HCT116 (cell line): ENCODE results near the gene UMPS. TPM values are rescaled to one million over a fixed set of nuclear protein-coding genes. Genes with fewer than 3 reads are reported as not detected.

Experiments used
- ATAC-seq: fragments of 200-7000 bp; cut with Tn5 transposase; 2 replicates; pipeline ENCODE4 v1.9.1; 2020; ENCODE audit warnings: mild to moderate bottlenecking, moderate library complexity
- BruUV-seq: library from RNA; stranded (reverse); fragments of 400-500 nt; replicated peaks from 2 replicates; lab custom pipeline; 2021; lab: Mats Ljungman, UMichigan
- CTCF ChIA-PET: fragments of 300-600 bp; sonication (Branson Sonifier 250); formaldehyde crosslinking; loops from one replicate; lab custom pipeline; 2021; ENCODE audit warnings: antibody characterized with exemption; lab: Charles Lee
- POLR2A ChIA-PET: fragments of 300-600, 350-600 bp; sonication (Branson Sonifier 250); formaldehyde crosslinking; loops from one replicate; lab custom pipeline; 2021; ENCODE audit warnings: antibody characterized with exemption; lab: Charles Lee
- RAD21 ChIA-PET, 2 experiments: fragments of 300-600 bp; sonication (Branson Sonifier 250); formaldehyde crosslinking; loops; one replicate each; lab custom pipeline; 2023; ENCODE audit warnings: low total read pairs in 2 of 2; ENCODE audit not compliant: uncharacterized antibody in 2 of 2, unreplicated experiment in 2 of 2, low non-redundant PET in 1 of 2; lab: Charles Lee
- DNase-seq: peaks from one replicate; pipeline ENCODE4 v3.0.0-alpha.2; 2010; ENCODE audit warnings: low read depth, low spot score
- H2AFZ ChIP-seq: fragments of 200-600 bp; shearing (Covaris generic), sonication (generic); 2 replicates; pipeline ENCODE4 v1.6.1; 2017; ENCODE audit warnings: low read depth, mixed run types, mixed read lengths, antibody characterized with exemption, low read length; ENCODE audit not compliant: poor library complexity, severe bottlenecking
- H3K27ac ChIP-seq: 2 replicates; pipeline ENCODE4 v1.5.1; 2012; ENCODE audit warnings: low read depth, low read length
- H3K27me3 ChIP-seq: fragments of 200-600 bp; sonication (generic); 2 replicates; pipeline ENCODE4 v1.6.1; 2016; ENCODE audit warnings: mixed run types, low read length, mixed read lengths; ENCODE audit not compliant: insufficient read depth
- H3K36me3 ChIP-seq, 2 experiments: fragments of 200-500 bp in 1 of 2; fragments of 200-600 bp in 1 of 2; sonication (Bioruptor generic) in 1 of 2; sonication (generic) in 1 of 2; 2 replicates each; pipeline versions ENCODE4 v1.5.1 to v1.6.1; 2014 to 2016; ENCODE audit warnings: low read length in 2 of 2, inconsistent platforms in 1 of 2, mixed read lengths in 1 of 2, mixed run types in 1 of 2; ENCODE audit not compliant: insufficient read depth in 2 of 2, control insufficient read depth in 1 of 2
- H3K4me1 ChIP-seq, 2 experiments: fragments of 200-600 bp in 1 of 2; sonication (generic) in 1 of 2; 2 replicates each; pipeline versions ENCODE4 v1.5.1 to v1.6.1; 2012 to 2017; ENCODE audit warnings: low read length in 2 of 2, inconsistent platforms in 1 of 2, mild to moderate bottlenecking in 1 of 2, mixed read lengths in 1 of 2, mixed run types in 1 of 2, moderate library complexity in 1 of 2; ENCODE audit not compliant: insufficient read depth in 2 of 2, control insufficient read depth in 1 of 2
- H3K4me2 ChIP-seq: fragments of 200-600 bp; sonication (generic); 2 replicates; pipeline ENCODE4 v1.6.1; 2017; ENCODE audit warnings: mixed run types, low read length, mixed read lengths
- H3K4me3 ChIP-seq, 2 experiments: fragments of 200-600 bp in 1 of 2; sonication (generic) in 1 of 2; replicated peaks in 1 of 2; 2 replicates each; pipeline ENCODE4 v1.5.1; 2011 to 2016; ENCODE audit warnings: low read length in 2 of 2, control low read depth in 1 of 2, low read depth in 1 of 2, mild to moderate bottlenecking in 1 of 2, mixed read lengths in 1 of 2, mixed run types in 1 of 2
- H3K79me2 ChIP-seq: fragments of 200-600 bp; sonication (generic); 2 replicates; pipeline ENCODE4 v1.6.1; 2017; ENCODE audit warnings: mild to moderate bottlenecking, mixed run types, low read length, moderate library complexity, mixed read lengths; ENCODE audit not compliant: insufficient read depth
- H3K9ac ChIP-seq: fragments of 200-600 bp; sonication (generic); 2 replicates; pipeline ENCODE4 v1.6.1; 2016; ENCODE audit warnings: low read length, mixed read lengths
- H3K9me2 ChIP-seq: fragments of 200-600 bp; sonication (generic), shearing (Covaris generic); 2 replicates; pipeline ENCODE4 v1.6.1; 2017; ENCODE audit warnings: mixed run types, mild to moderate bottlenecking, moderate library complexity; ENCODE audit not compliant: insufficient read depth
- H3K9me3 ChIP-seq, 2 experiments: fragments of 200-500 bp in 1 of 2; fragments of 200-600 bp in 1 of 2; sonication (Bioruptor generic) in 1 of 2; sonication (generic) in 1 of 2; 2 replicates each; pipeline ENCODE4 v1.6.1; 2014 to 2017; ENCODE audit warnings: low read length in 2 of 2, mixed read lengths in 2 of 2, inconsistent platforms in 1 of 2, low read depth in 1 of 2, mild to moderate bottlenecking in 1 of 2, mixed run types in 1 of 2, moderate library complexity in 1 of 2; ENCODE audit not compliant: control insufficient read depth in 1 of 2, insufficient read depth in 1 of 2
- H4K20me1 ChIP-seq: fragments of 200-600 bp; sonication (generic), shearing (Covaris generic); 2 replicates; pipeline ENCODE4 v1.6.1; 2017; ENCODE audit warnings: mixed run types, mild to moderate bottlenecking, moderate library complexity; ENCODE audit not compliant: insufficient read depth
- CBX3 ChIP-seq: IDR thresholded peaks from 2 replicates; pipeline ENCODE4 v1.6.1; 2012; ENCODE audit warnings: low read depth
- CEBPB ChIP-seq: IDR thresholded peaks from 2 replicates; pipeline ENCODE4 v1.6.1; 2012; ENCODE audit warnings: low read depth
- ELF1 ChIP-seq: IDR thresholded peaks from 2 replicates; pipeline ENCODE4 v1.6.1; 2012; ENCODE audit warnings: low read depth, borderline replicate concordance
- EZH2 ChIP-seq: fragments of 200-600 bp; sonication (generic); IDR thresholded peaks from 2 replicates; pipeline ENCODE4 v1.6.1; 2017; ENCODE audit warnings: antibody characterized with exemption, mixed run types
- EZH2phosphoT487 ChIP-seq: fragments of 200-600 bp; IDR thresholded peaks from 2 replicates; pipeline ENCODE4 v1.6.1; 2018; ENCODE audit warnings: antibody characterized with exemption, borderline replicate concordance
- JUND ChIP-seq: IDR thresholded peaks from 2 replicates; pipeline ENCODE4 v1.6.1; 2012
- POLR2A ChIP-seq: IDR thresholded peaks from 2 replicates; pipeline ENCODE4 v1.7.0; 2011; ENCODE audit warnings: borderline replicate concordance; ENCODE audit not compliant: insufficient read depth, insufficient read length; ENCODE audit errors: extremely low read depth
- POLR2AphosphoS5 ChIP-seq: IDR thresholded peaks from 2 replicates; pipeline ENCODE4 v1.6.1; 2011; ENCODE audit warnings: mild to moderate bottlenecking, low read depth, low read length, moderate library complexity
- SP1 ChIP-seq: IDR thresholded peaks from 2 replicates; pipeline ENCODE4 v1.6.1; 2012; ENCODE audit warnings: low read depth
- TCF7L2 ChIP-seq: IDR thresholded peaks from 2 replicates; pipeline ENCODE4 v1.7.0; 2011; ENCODE audit warnings: borderline replicate concordance, inconsistent platforms; ENCODE audit not compliant: insufficient read depth, insufficient read length; ENCODE audit errors: extremely low read depth
- ZFX ChIP-seq: fragments of 450-650 bp; IDR thresholded peaks from 2 replicates; pipeline ENCODE4 v1.6.1; 2017
- intact Hi-C: fragments of 100-400 bp; cut with micrococcal nuclease; formaldehyde crosslinking; loops from 2 replicates; pipeline ENCODE4 v1.10.0; 2022
- total RNA-seq: library from RNA; stranded (reverse); gene quantifications from one replicate; pipeline ENCODE4 v1.2.1, GENCODE V29; 2021; ENCODE audit not compliant: unreplicated experiment
- TF ChIP-seq, protein P1 (sequence below): IDR thresholded peaks from 2 replicates; pipeline ENCODE4 v1.6.1; 2011; ENCODE audit warnings: mild to moderate bottlenecking, low read length, moderate library complexity; ENCODE audit not compliant: insufficient replicate concordance; ENCODE audit errors: extremely low read depth
- TF ChIP-seq, protein P2 (sequence below): IDR thresholded peaks from 2 replicates; pipeline ENCODE4 v1.6.1; 2012; ENCODE audit warnings: low read depth
- TF ChIP-seq, protein P3 (sequence below): IDR thresholded peaks from 2 replicates; pipeline ENCODE4 v1.6.1; 2012
- TF ChIP-seq, protein P4 (sequence below): IDR thresholded peaks from 2 replicates; pipeline ENCODE4 v1.6.1; 2012

Gene UMPS
- total RNA-seq, 1 experiment from 2014 or later, result 41.3 TPM

DNA sequence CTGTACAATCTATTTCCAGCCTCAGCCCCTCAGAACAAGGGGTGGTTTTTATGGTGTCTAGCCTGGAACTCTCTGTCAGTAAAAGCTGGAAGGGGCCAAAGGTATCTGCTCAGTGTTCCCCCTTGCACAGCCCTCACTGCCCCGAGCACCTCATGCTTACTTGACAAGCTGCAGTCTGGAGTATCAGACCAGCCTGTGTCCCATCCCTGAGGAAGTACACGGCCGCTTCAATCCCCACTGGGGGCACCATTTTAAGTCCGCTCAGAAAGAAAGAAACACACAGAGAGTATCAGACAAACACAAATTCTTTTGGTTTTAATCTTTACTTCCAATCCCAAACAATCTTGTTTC lies 32.4 kb downstream of the UMPS start:
- Histone ChIP-seq H3K9me3 (no peaks in the 10 kb centered on the region), H3K9me2 (no peaks in the 10 kb centered on the region), H3K4me3 (no peak overlapping the region), H3K4me2 (no peak overlapping the region), H2AFZ (no peak overlapping the region), H3K4me1 (peaks cover 0 to 7% of the 10 kb centered on the region in 2 experiments; a peak in 1 of 4 replicates), H3K9ac (no peak overlapping the region), H3K27ac (no peak overlapping the region), H3K27me3 (no peaks in the 10 kb centered on the region), H3K36me3 (peaks cover 0 to 3% of the 10 kb centered on the region in 2 experiments; a peak in 1 of 4 replicates), H3K79me2 (no peaks in the 10 kb centered on the region), H4K20me1 (no peaks in the 10 kb centered on the region)
- DNase-seq, result no peak
- ChIA-PET POLR2A (no interaction called here), CTCF (interaction anchor here (1.8 to 4.4 kb wide), 2 partner anchors 139 to 141 kb away, joined by 5 to 101 read pairs; no protein-coding TSS in a partner anchor), RAD21 (interaction anchor here (2.2 to 2.9 kb wide), 2 partner anchors 139 kb away, joined by 13 to 18 read pairs; no protein-coding TSS in a partner anchor)
- no TSS peak for BruUV-seq
- TF ChIP-seq POLR2A (no peak), EZH2 (no peak), ZFX (no peak), ELF1 (no peak), JUND (no peak), SP1 (no peak), EZH2phosphoT487 (no peak), CEBPB (no peak), TCF7L2 (no peak), POLR2AphosphoS5 (no peak), CBX3 (no peak)
- TF ChIP-seq, protein P1, sequence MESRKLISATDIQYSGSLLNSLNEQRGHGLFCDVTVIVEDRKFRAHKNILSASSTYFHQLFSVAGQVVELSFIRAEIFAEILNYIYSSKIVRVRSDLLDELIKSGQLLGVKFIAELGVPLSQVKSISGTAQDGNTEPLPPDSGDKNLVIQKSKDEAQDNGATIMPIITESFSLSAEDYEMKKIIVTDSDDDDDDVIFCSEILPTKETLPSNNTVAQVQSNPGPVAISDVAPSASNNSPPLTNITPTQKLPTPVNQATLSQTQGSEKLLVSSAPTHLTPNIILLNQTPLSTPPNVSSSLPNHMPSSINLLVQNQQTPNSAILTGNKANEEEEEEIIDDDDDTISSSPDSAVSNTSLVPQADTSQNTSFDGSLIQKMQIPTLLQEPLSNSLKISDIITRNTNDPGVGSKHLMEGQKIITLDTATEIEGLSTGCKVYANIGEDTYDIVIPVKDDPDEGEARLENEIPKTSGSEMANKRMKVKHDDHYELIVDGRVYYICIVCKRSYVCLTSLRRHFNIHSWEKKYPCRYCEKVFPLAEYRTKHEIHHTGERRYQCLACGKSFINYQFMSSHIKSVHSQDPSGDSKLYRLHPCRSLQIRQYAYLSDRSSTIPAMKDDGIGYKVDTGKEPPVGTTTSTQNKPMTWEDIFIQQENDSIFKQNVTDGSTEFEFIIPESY, result no peak
- TF ChIP-seq, protein P2, sequence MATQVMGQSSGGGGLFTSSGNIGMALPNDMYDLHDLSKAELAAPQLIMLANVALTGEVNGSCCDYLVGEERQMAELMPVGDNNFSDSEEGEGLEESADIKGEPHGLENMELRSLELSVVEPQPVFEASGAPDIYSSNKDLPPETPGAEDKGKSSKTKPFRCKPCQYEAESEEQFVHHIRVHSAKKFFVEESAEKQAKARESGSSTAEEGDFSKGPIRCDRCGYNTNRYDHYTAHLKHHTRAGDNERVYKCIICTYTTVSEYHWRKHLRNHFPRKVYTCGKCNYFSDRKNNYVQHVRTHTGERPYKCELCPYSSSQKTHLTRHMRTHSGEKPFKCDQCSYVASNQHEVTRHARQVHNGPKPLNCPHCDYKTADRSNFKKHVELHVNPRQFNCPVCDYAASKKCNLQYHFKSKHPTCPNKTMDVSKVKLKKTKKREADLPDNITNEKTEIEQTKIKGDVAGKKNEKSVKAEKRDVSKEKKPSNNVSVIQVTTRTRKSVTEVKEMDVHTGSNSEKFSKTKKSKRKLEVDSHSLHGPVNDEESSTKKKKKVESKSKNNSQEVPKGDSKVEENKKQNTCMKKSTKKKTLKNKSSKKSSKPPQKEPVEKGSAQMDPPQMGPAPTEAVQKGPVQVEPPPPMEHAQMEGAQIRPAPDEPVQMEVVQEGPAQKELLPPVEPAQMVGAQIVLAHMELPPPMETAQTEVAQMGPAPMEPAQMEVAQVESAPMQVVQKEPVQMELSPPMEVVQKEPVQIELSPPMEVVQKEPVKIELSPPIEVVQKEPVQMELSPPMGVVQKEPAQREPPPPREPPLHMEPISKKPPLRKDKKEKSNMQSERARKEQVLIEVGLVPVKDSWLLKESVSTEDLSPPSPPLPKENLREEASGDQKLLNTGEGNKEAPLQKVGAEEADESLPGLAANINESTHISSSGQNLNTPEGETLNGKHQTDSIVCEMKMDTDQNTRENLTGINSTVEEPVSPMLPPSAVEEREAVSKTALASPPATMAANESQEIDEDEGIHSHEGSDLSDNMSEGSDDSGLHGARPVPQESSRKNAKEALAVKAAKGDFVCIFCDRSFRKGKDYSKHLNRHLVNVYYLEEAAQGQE, result no peak
- TF ChIP-seq, protein P3, sequence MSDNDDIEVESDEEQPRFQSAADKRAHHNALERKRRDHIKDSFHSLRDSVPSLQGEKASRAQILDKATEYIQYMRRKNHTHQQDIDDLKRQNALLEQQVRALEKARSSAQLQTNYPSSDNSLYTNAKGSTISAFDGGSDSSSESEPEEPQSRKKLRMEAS, result no peak
- TF ChIP-seq, protein P4, sequence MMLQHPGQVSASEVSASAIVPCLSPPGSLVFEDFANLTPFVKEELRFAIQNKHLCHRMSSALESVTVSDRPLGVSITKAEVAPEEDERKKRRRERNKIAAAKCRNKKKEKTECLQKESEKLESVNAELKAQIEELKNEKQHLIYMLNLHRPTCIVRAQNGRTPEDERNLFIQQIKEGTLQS, result no peak
- ATAC-seq, result no peak
- intact Hi-C loops, result loop anchor here (5.0 to 10.0 kb wide), 3 partner anchors 198 to 820 kb away; no protein-coding TSS in a partner anchor
